Liver (tissue), 9 donors: ENCODE data around the gene CCR8. TPM values are rescaled to one million over a fixed set of nuclear protein-coding genes. Genes with fewer than 3 reads are reported as not detected.
A peak's percentile ranks its signal among the peaks of the same experiment; 100 is the strongest.

Source experiments
- DNase-seq: peaks from one replicate; pipeline ENCODE4 v3.0.0-alpha.2; 2017; ENCODE audit warnings: low spot score
- H3K27ac ChIP-seq, 2 donors: one replicate each; pipeline ENCODE4 v1.7.0; 2013; ENCODE audit warnings: inconsistent platforms in 2 of 2, low read length in 2 of 2, control low read depth in 1 of 2, low read depth in 1 of 2, mild to moderate bottlenecking in 1 of 2
- H3K27me3 ChIP-seq, 4 donors: one replicate each; pipeline versions ENCODE4 v1.6.1 to v1.7.0; 2013; ENCODE audit warnings: low read length in 3 of 4, inconsistent platforms in 1 of 4, mild to moderate bottlenecking in 1 of 4, moderate library complexity in 1 of 4; ENCODE audit not compliant: control insufficient read depth in 4 of 4, insufficient read depth in 4 of 4
- H3K36me3 ChIP-seq, 4 donors: one replicate each; pipeline versions ENCODE4 v1.6.1 to v1.7.0; 2013; ENCODE audit warnings: low read length in 3 of 4, mild to moderate bottlenecking in 3 of 4, low read depth in 1 of 4, moderate library complexity in 1 of 4; ENCODE audit not compliant: control insufficient read depth in 4 of 4, insufficient read depth in 3 of 4
- H3K4me1 ChIP-seq, 4 donors: one replicate each; pipeline versions ENCODE4 v1.6.1 to v1.7.0; 2013; ENCODE audit warnings: low read length in 3 of 4, mild to moderate bottlenecking in 3 of 4, moderate library complexity in 1 of 4; ENCODE audit not compliant: control insufficient read depth in 4 of 4, insufficient read depth in 4 of 4
- H3K4me3 ChIP-seq, 3 donors: one replicate each; pipeline versions ENCODE4 v1.6.1 to v1.7.0; 2013; ENCODE audit warnings: low read length in 3 of 3, control low read depth in 1 of 3, low read depth in 1 of 3, mild to moderate bottlenecking in 1 of 3
- H3K9ac ChIP-seq, 2 donors: one replicate each; pipeline ENCODE4 v1.7.0; 2013; ENCODE audit warnings: low read length in 2 of 2, mild to moderate bottlenecking in 2 of 2, moderate library complexity in 2 of 2, control low read depth in 1 of 2, low read depth in 1 of 2
- H3K9me3 ChIP-seq, 4 donors: one replicate each; pipeline versions ENCODE4 v1.6.1 to v1.7.0; 2013; ENCODE audit warnings: low read length in 3 of 4; ENCODE audit not compliant: control insufficient read depth in 4 of 4
- ATF3 ChIP-seq: IDR thresholded peaks from 2 replicates; pipeline ENCODE4 v1.6.1; 2016; ENCODE audit warnings: antibody characterized with exemption
- CTCF ChIP-seq: fragments of 150-350 bp; IDR thresholded peaks from 2 replicates; pipeline ENCODE4 v1.5.1; 2017; ENCODE audit warnings: improper control_type of control experiment, low read depth, low read length; ENCODE audit not compliant: missing input control
- EGR1 ChIP-seq, 2 donors: IDR thresholded peaks; 2 replicates each; pipeline ENCODE4 v1.6.1; 2016 to 2018; ENCODE audit warnings: antibody characterized with exemption in 2 of 2, low read depth in 2 of 2
- FOXA2 ChIP-seq: IDR thresholded peaks from 2 replicates; pipeline ENCODE4 v1.6.1; 2016; ENCODE audit warnings: antibody characterized with exemption
- HNF4A ChIP-seq, 2 donors: conservative IDR thresholded peaks; 2 replicates each; pipeline ENCODE4 v1.6.1; 2016; ENCODE audit warnings: antibody characterized with exemption in 2 of 2, mild to moderate bottlenecking in 2 of 2
- HNF4G ChIP-seq: IDR thresholded peaks from 2 replicates; pipeline ENCODE4 v1.6.1; 2016; ENCODE audit warnings: antibody characterized with exemption
- JUND ChIP-seq, 2 donors: IDR thresholded peaks; 2 replicates each; pipeline ENCODE4 v1.6.1; 2016; ENCODE audit warnings: antibody characterized with exemption in 2 of 2
- RAD21 ChIP-seq, 2 donors: IDR thresholded peaks; 2 replicates each; pipeline ENCODE4 v1.6.1; 2016; ENCODE audit warnings: antibody characterized with exemption in 2 of 2, mild to moderate bottlenecking in 2 of 2
- RXRA ChIP-seq, 2 donors: IDR thresholded peaks; 2 replicates each; pipeline ENCODE4 v1.6.1; 2017 to 2018; ENCODE audit warnings: antibody characterized with exemption in 2 of 2, mild to moderate bottlenecking in 1 of 2
- SP1 ChIP-seq: IDR thresholded peaks from 2 replicates; pipeline ENCODE4 v1.6.1; 2018; ENCODE audit warnings: antibody characterized with exemption, mild to moderate bottlenecking
- TAF1 ChIP-seq: conservative IDR thresholded peaks from 2 replicates; pipeline ENCODE4 v1.6.1; 2016; ENCODE audit warnings: antibody characterized with exemption, mild to moderate bottlenecking
- YY1 ChIP-seq: IDR thresholded peaks from 2 replicates; pipeline ENCODE4 v1.6.1; 2016; ENCODE audit warnings: antibody characterized with exemption, mild to moderate bottlenecking
- WGBS: extraction: QIAGEN DNeasy Blood & Tissue Kit; methylation state at CpG from one replicate; pipeline ENCODE4 v1.1.7; 2013; 5-methylcytosine and 5-hydroxymethylcytosine counted together
- polyA plus RNA-seq, 2 donors: library from polyadenylated mRNA; stranded (reverse) in 1 of 2; unstranded in 1 of 2; fragments of 200-250 nt in 1 of 2; fragments of >200 nt in 1 of 2; fragmentation: Nextera tagmentation in 1 of 2; extraction: Ambion mirVana in 1 of 2; gene quantifications; one replicate each; pipeline versions ENCODE4 v1.2.1 to v1.2.3, GENCODE V29; 2013 to 2015
- total RNA-seq, 2 donors: library from RNA; depleted of rRNA; stranded (reverse); fragments of >200 nt; gene quantifications; one replicate each; pipeline ENCODE4 v1.2.3, GENCODE V29; 2014
- TF ChIP-seq, protein P1 (sequence below): IDR thresholded peaks from 2 replicates; pipeline ENCODE4 v1.6.1; 2016; ENCODE audit warnings: antibody characterized with exemption, mild to moderate bottlenecking
- donor health status: healthy.
- donor health status: healthy.
- donor health status: healthy.
- donor health status: healthy.
- donor health status: healthy.

The CCR8 gene
- total and polyA plus RNA-seq, 4 donors = not detected

DNA sequence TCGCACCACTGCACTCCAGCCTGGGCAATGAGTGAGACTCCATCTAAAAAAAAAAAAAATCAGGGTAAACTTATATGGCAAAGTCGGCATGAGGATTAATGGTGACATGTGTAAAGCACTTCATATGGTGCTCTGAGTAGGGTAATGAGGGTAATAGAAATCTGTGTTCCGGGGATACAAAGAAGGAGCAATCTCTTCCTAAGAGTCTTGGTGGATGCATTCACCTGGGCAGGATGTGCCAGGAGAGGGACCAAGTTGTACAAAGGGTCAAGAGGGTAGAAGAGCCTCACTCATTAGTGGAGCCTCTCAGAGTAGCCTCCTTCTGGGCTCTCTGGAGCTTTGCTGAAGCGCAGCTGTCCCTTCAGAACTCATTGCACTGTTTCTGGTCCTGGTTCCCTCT is 40.4 kb upstream of the CCR8 start:
- Histone ChIP-seq H3K27ac (no peak overlapping the region), H3K9me3 (no peaks in the 10 kb centered on the region), H3K4me1 (peaks cover 8 to 50% (median 35%) of the 10 kb centered on the region in 4 donors), H3K9ac (no peak overlapping the region), H3K4me3 (no peak overlapping the region), H3K36me3 (no peaks in the 10 kb centered on the region), H3K27me3 (no peaks in the 10 kb centered on the region)
- TF ChIP-seq HNF4A (conservative IDR thresholded peaks at IDR 0.05) (no peak), SP1 (no peak), TAF1 (no peak)
- whole genome bisulfite sequencing = 93% methylated on average over 4 of the region's 4 CpGs
- no peak for DNase-seq

DNA sequence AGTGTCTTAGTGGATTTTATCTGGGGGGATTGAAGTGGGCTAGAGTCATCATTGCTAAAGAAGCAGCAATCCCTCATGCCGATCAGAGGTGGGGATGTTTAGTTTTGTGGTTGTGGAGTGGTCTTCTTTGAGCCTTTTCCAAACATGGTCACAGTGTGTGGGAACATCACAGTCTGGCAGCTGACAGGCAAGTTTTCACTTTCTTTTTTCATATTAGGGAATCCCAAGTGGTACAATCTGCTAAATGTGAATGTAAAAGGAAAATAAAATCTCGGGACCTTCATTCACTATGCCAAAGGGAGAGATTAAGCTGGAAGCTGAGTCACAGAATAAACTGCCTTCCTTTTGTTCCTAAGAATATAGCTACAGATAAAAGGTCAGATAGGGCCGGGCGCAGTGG is 39.3 kb upstream of the CCR8 start:
- WGBS = 51% methylated on average over 4 of the region's 4 CpGs
- DNase-seq = no peak
- Histone ChIP-seq H3K9ac (no peak overlapping the region), H3K36me3 (no peaks in the 10 kb centered on the region), H3K27ac (peak overlapping the region; percentile 33 to 56), H3K4me1 (peaks cover 11 to 50% (median 35%) of the 10 kb centered on the region in 4 donors), H3K9me3 (no peaks in the 10 kb centered on the region), H3K4me3 (no peak overlapping the region), H3K27me3 (no peaks in the 10 kb centered on the region)
- TF ChIP-seq TAF1 = no peak
- no peak for TF ChIP-seq ATF3
- TF ChIP-seq HNF4A (conservative IDR thresholded peaks at IDR 0.05) = no peak
- TF ChIP-seq HNF4G = no peak
- peak; percentile 37 for TF ChIP-seq YY1
- no peak for TF ChIP-seq RAD21 (IDR thresholded peaks at IDR 0.05)
- TF ChIP-seq EGR1 (IDR thresholded peaks at IDR 0.05; ENCODE audit: low read depth in 2 of 2) = no peak

DNA sequence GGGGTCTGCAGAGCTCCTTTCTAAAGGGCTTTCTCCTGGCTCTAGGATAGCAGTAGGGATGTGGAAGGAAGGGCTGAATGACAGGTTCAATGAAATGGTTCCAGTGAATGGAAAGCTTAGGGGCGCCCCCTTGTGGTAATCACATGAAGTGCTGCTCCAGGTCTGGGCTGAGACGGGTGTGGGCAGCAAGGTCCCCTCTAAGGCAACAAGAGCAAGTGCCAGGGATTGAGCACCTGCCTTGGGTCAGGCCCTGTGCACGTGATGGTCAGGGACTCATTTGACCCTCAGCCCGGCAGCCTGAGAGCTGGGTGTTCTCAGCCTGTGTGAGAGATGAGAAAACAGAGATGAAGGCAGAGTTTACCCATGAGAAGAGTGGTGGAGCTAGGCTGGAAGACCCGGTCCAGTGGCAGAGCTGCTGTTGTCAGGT is 37.6 kb upstream of the CCR8 start:
- Histone ChIP-seq H3K27ac (peak overlapping the region; percentile 59 to 77), H3K4me1 (peaks cover 11 to 48% (median 35%) of the 10 kb centered on the region in 4 donors), H3K9me3 (no peaks in the 10 kb centered on the region), H3K9ac (no peak overlapping the region), H3K36me3 (no peaks in the 10 kb centered on the region), H3K27me3 (no peaks in the 10 kb centered on the region), H3K4me3 (no peak overlapping the region)
- WGBS = 15% methylated on average over 5 of the region's 5 CpGs
- peak; percentile 80 for DNase-seq
- peak; percentile 84 to 89 for TF ChIP-seq RXRA (IDR thresholded peaks at IDR 0.05)
- TF ChIP-seq JUND (IDR thresholded peaks at IDR 0.05) = no peak
- TF ChIP-seq SP1 = peak; percentile 53
- peak; percentile 88 for TF ChIP-seq CTCF
- peak; percentile 28 for TF ChIP-seq FOXA2
- TF ChIP-seq HNF4A (conservative IDR thresholded peaks at IDR 0.05) = peak; percentile 54 to 56
- peak; percentile 82 to 93 for TF ChIP-seq RAD21 (IDR thresholded peaks at IDR 0.05)
- no peak for TF ChIP-seq TAF1
- TF ChIP-seq, protein P1, sequence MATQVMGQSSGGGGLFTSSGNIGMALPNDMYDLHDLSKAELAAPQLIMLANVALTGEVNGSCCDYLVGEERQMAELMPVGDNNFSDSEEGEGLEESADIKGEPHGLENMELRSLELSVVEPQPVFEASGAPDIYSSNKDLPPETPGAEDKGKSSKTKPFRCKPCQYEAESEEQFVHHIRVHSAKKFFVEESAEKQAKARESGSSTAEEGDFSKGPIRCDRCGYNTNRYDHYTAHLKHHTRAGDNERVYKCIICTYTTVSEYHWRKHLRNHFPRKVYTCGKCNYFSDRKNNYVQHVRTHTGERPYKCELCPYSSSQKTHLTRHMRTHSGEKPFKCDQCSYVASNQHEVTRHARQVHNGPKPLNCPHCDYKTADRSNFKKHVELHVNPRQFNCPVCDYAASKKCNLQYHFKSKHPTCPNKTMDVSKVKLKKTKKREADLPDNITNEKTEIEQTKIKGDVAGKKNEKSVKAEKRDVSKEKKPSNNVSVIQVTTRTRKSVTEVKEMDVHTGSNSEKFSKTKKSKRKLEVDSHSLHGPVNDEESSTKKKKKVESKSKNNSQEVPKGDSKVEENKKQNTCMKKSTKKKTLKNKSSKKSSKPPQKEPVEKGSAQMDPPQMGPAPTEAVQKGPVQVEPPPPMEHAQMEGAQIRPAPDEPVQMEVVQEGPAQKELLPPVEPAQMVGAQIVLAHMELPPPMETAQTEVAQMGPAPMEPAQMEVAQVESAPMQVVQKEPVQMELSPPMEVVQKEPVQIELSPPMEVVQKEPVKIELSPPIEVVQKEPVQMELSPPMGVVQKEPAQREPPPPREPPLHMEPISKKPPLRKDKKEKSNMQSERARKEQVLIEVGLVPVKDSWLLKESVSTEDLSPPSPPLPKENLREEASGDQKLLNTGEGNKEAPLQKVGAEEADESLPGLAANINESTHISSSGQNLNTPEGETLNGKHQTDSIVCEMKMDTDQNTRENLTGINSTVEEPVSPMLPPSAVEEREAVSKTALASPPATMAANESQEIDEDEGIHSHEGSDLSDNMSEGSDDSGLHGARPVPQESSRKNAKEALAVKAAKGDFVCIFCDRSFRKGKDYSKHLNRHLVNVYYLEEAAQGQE = no peak
